ENCODE measurements around the gene XXYLT1. TPM values are rescaled to one million over a fixed set of nuclear protein-coding genes. Genes with fewer than 3 reads are reported as not detected.
"Not testable (repeated sequence)": the region's sequence is repeated elsewhere in the genome, so short reads cannot be mapped to it uniquely, and the experiment has no call there.

Gene XXYLT1
- total and polyA plus RNA-seq, 10 donors, result 2.7 to 22.3 (median 9.5) TPM

GRCh38 chr3:195291121-195291520, 20.2 kb upstream of the XXYLT1 start:
- WGBS, 5 donors, result 95 to 98% (median 98%) methylated on average over 1 of the region's 1 CpG
- DNase-seq, result no peak
- Histone ChIP-seq H3K4me1 (no peaks in the 10 kb centered on the region), H3K27ac (no peak overlapping the region), H3K27me3 (replicated peaks in 1 of 7) (no peaks in the 10 kb centered on the region), H3K9me3 (no peaks in the 10 kb centered on the region), H3K36me3 (peaks cover 0 to 100% (median 83%) of the 10 kb centered on the region in 6 donors), H3K4me3 (no peak overlapping the region)
- intact Hi-C loops (cut with DNase I; ENCODE audit: low total_unique reads), result no loop called here
- no peak for TF ChIP-seq CTCF (IDR thresholded peaks at IDR 0.05 in 8 of 11, conservative IDR thresholded peaks at IDR 0.05 in 3 of 11)
- TF ChIP-seq POLR2AphosphoS5 (IDR thresholded peaks at IDR 0.05), result no peak
- no peak for TF ChIP-seq POLR2A (IDR thresholded peaks at IDR 0.05)

GRCh38 chr3:195290643-195291042, 19.7 kb upstream of the XXYLT1 start:
- H3K27ac ChIP-seq; H3K9me3 ChIP-seq; H3K4me1 ChIP-seq; intact Hi-C loops (cut with DNase I; ENCODE audit: low total_unique reads); H3K27me3 ChIP-seq (replicated peaks in 1 of 7); DNase-seq; H3K4me3 ChIP-seq: not testable (repeated sequence)
- H3K36me3 ChIP-seq, result peaks cover 0 to 100% (median 87%) of the 10 kb centered on the region in 6 donors
- WGBS, 5 donors, result 94 to 97% (median 95%) methylated on average over 5 of the region's 5 CpGs

- no peak overlapping the region for H3K4me3 ChIP-seq
- no peaks in the 10 kb centered on the region for H3K27me3 ChIP-seq (replicated peaks in 1 of 7)
- intact Hi-C loops (cut with DNase I; ENCODE audit: low total_unique reads), result no loop called here
- no peaks in the 10 kb centered on the region for H3K4me1 ChIP-seq
- 65 to 80% (median 67%) methylated on average over 4 of the region's 4 CpGs for WGBS, 5 donors
- H3K9me3 ChIP-seq, result no peaks in the 10 kb centered on the region
- TF ChIP-seq POLR2A (IDR thresholded peaks at IDR 0.05) (no peak), CTCF (IDR thresholded peaks at IDR 0.05 in 8 of 11, conservative IDR thresholded peaks at IDR 0.05 in 3 of 11) (no peak), POLR2AphosphoS5 (IDR thresholded peaks at IDR 0.05) (no peak)
- H3K27ac ChIP-seq, result no peak overlapping the region
- peaks cover 0 to 100% (median 75%) of the 10 kb centered on the region in 6 donors for H3K36me3 ChIP-seq
- no peak for DNase-seq
These were observed 15.3 kb upstream of the XXYLT1 start for GRCh38 chr3:195286115-195286872.

GRCh38 chr3:195285372-195285771, 14.4 kb upstream of the XXYLT1 start:
- DNase-seq, result no peak
- Histone ChIP-seq H3K27ac (no peak overlapping the region), H3K9me3 (no peaks in the 10 kb centered on the region), H3K27me3 (replicated peaks in 1 of 7) (no peaks in the 10 kb centered on the region), H3K36me3 (peaks cover 0 to 100% (median 67%) of the 10 kb centered on the region in 6 donors), H3K4me3 (no peak overlapping the region), H3K4me1 (no peaks in the 10 kb centered on the region)
- no peak for TF ChIP-seq POLR2AphosphoS5 (IDR thresholded peaks at IDR 0.05)
- WGBS, 5 donors, result 92 to 94% (median 92%) methylated on average over 3 of the region's 3 CpGs
- intact Hi-C loops (cut with DNase I; ENCODE audit: low total_unique reads), result no loop called here

- Histone ChIP-seq H3K9me3 (no peaks in the 10 kb centered on the region), H3K4me1 (no peaks in the 10 kb centered on the region), H3K27ac (no peak overlapping the region), H3K27me3 (replicated peaks in 1 of 7) (no peaks in the 10 kb centered on the region), H3K36me3 (peaks cover 0 to 100% (median 62%) of the 10 kb centered on the region in 6 donors), H3K4me3 (no peak overlapping the region)
- no peak for DNase-seq
- TF ChIP-seq CTCF (IDR thresholded peaks at IDR 0.05 in 8 of 11, conservative IDR thresholded peaks at IDR 0.05 in 3 of 11) (no peak), POLR2AphosphoS5 (IDR thresholded peaks at IDR 0.05) (no peak), POLR2A (IDR thresholded peaks at IDR 0.05) (no peak)
- 75 to 79% (median 78%) methylated on average over 3 of the region's 3 CpGs for WGBS, 5 donors
- intact Hi-C loops (cut with DNase I; ENCODE audit: low total_unique reads), result no loop called here
These were observed 13.9 kb upstream of the XXYLT1 start for GRCh38 chr3:195284842-195285241.

All from spleen (tissue), 11 donors.